Measurements from ENCODE around the gene ID2. TPM values are rescaled to one million over a fixed set of nuclear protein-coding genes. Genes with fewer than 3 reads are reported as not detected.
A peak's percentile ranks its signal among the peaks of the same experiment; 100 is the strongest.

Gene ID2
- total and polyA plus RNA-seq, 4 donors, result 149 to 488 (median 245) TPM

DNA sequence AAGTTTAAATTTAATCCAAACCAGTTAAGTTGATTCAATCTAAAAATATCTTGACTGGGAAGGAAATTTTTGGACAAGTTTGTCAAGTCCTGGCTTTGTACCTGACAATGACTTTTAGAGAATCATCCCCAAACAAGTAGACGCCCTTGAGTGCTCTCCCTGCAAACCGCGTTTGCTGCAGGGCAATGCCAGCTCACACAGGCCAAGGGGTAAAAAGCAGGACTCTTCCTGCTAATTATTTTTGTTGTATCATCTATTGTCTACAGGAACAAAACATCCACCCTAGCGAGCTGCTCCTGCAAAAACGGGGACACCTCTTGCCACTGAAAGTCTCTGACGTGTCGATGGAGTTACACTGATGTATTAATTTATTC lies 10.9 kb downstream of the ID2 start:
- Histone ChIP-seq H3K4me1 (ENCODE audit: control insufficient read depth in 4 of 4, insufficient read depth in 4 of 4, low read length in 3 of 4) (peaks cover 0 to 4% (median 3%) of the 10 kb centered on the region in 4 donors), H3K36me3 (ENCODE audit: control insufficient read depth in 4 of 4, insufficient read depth in 3 of 4, low read depth in 1 of 4, low read length in 3 of 4) (no peaks in the 10 kb centered on the region), H3K27me3 (ENCODE audit: control insufficient read depth in 4 of 4, insufficient read depth in 4 of 4, low read length in 3 of 4) (peaks cover 0 to 4% (median 0%) of the 10 kb centered on the region in 4 donors), H3K9ac (ENCODE audit: low read depth in 1 of 2, low read length in 2 of 2) (no peak overlapping the region), H3K9me3 (ENCODE audit: control insufficient read depth in 4 of 4, low read length in 3 of 4) (no peaks in the 10 kb centered on the region), H3K27ac (ENCODE audit: low read depth in 1 of 2, low read length in 2 of 2) (no peak overlapping the region), H3K4me3 (ENCODE audit: low read depth in 1 of 3, low read length in 3 of 3) (no peak overlapping the region)
- no peak for DNase-seq (ENCODE audit: low spot score)
- WGBS, result 49% methylated on average over 7 of the region's 7 CpGs
- TF ChIP-seq NR2F2 (IDR thresholded peaks at IDR 0.05) (no peak), TAF1 (conservative IDR thresholded peaks at IDR 0.05) (no peak), EGR1 (IDR thresholded peaks at IDR 0.05; ENCODE audit: low read depth in 2 of 2) (no peak), FOXA1 (IDR thresholded peaks at IDR 0.05) (no peak), RAD21 (IDR thresholded peaks at IDR 0.05) (no peak)
- TF ChIP-seq, protein P1, sequence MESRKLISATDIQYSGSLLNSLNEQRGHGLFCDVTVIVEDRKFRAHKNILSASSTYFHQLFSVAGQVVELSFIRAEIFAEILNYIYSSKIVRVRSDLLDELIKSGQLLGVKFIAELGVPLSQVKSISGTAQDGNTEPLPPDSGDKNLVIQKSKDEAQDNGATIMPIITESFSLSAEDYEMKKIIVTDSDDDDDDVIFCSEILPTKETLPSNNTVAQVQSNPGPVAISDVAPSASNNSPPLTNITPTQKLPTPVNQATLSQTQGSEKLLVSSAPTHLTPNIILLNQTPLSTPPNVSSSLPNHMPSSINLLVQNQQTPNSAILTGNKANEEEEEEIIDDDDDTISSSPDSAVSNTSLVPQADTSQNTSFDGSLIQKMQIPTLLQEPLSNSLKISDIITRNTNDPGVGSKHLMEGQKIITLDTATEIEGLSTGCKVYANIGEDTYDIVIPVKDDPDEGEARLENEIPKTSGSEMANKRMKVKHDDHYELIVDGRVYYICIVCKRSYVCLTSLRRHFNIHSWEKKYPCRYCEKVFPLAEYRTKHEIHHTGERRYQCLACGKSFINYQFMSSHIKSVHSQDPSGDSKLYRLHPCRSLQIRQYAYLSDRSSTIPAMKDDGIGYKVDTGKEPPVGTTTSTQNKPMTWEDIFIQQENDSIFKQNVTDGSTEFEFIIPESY (IDR thresholded peaks at IDR 0.05), result no peak

DNA sequence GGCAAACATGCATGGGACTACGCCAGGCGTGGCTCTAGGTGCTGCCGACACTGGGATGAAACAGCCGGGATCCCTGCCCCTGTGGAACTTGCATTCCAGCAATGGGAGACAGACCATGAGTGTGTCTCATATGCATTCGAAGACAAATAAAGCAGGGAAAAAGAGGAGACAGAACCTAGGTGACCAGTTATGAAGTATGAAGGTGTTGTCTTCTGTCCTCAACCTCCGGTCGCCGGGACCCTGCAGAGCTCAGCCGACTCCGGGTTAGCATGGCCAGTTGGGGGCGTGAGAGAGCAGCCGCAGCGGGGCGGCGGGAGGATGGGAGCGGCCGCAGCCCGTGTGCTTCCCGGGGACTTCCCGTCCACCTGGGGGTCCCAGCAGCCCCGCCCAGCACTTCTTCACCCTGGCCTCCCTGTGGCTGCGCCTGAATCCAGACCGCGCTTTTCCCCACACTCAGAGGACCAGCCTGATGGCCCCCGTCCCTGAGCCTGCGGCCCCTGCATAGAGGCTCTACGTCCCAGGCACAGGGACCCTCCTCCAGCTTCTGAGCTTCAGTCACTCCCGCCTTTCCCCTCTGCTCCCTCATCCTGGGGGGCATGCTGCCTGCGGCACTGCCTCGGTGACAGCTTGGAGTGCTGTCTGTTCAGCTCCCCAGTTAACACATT lies 11.4 kb downstream of the ID2 start:
- Histone ChIP-seq H3K27me3 (ENCODE audit: control insufficient read depth in 4 of 4, insufficient read depth in 4 of 4, low read length in 3 of 4) (peaks cover 0 to 4% (median 0%) of the 10 kb centered on the region in 4 donors), H3K4me1 (ENCODE audit: control insufficient read depth in 4 of 4, insufficient read depth in 4 of 4, low read length in 3 of 4) (peaks cover 0 to 4% (median 3%) of the 10 kb centered on the region in 4 donors), H3K9me3 (ENCODE audit: control insufficient read depth in 4 of 4, low read length in 3 of 4) (no peaks in the 10 kb centered on the region), H3K27ac (ENCODE audit: low read depth in 1 of 2, low read length in 2 of 2) (no peak overlapping the region), H3K4me3 (ENCODE audit: low read depth in 1 of 3, low read length in 3 of 3) (no peak overlapping the region), H3K36me3 (ENCODE audit: control insufficient read depth in 4 of 4, insufficient read depth in 3 of 4, low read depth in 1 of 4, low read length in 3 of 4) (no peaks in the 10 kb centered on the region), H3K9ac (ENCODE audit: low read depth in 1 of 2, low read length in 2 of 2) (no peak overlapping the region)
- 21% methylated on average over 30 of the region's 30 CpGs for WGBS
- TF ChIP-seq, protein P2, sequence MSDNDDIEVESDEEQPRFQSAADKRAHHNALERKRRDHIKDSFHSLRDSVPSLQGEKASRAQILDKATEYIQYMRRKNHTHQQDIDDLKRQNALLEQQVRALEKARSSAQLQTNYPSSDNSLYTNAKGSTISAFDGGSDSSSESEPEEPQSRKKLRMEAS (IDR thresholded peaks at IDR 0.05), result no peak
- no peak for TF ChIP-seq SP1 (IDR thresholded peaks at IDR 0.05)
- no peak for TF ChIP-seq TAF1 (conservative IDR thresholded peaks at IDR 0.05)
- no peak for TF ChIP-seq RXRA (IDR thresholded peaks at IDR 0.05)
- TF ChIP-seq, protein P3, sequence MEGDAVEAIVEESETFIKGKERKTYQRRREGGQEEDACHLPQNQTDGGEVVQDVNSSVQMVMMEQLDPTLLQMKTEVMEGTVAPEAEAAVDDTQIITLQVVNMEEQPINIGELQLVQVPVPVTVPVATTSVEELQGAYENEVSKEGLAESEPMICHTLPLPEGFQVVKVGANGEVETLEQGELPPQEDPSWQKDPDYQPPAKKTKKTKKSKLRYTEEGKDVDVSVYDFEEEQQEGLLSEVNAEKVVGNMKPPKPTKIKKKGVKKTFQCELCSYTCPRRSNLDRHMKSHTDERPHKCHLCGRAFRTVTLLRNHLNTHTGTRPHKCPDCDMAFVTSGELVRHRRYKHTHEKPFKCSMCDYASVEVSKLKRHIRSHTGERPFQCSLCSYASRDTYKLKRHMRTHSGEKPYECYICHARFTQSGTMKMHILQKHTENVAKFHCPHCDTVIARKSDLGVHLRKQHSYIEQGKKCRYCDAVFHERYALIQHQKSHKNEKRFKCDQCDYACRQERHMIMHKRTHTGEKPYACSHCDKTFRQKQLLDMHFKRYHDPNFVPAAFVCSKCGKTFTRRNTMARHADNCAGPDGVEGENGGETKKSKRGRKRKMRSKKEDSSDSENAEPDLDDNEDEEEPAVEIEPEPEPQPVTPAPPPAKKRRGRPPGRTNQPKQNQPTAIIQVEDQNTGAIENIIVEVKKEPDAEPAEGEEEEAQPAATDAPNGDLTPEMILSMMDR (IDR thresholded peaks at IDR 0.05; ENCODE audit: low read depth, low read length, missing input control), result peak; percentile 31
- no peak for TF ChIP-seq HNF4A (conservative IDR thresholded peaks at IDR 0.05)
- TF ChIP-seq RAD21 (IDR thresholded peaks at IDR 0.05), result peak; percentile 26 to 56
- TF ChIP-seq FOXA1 (IDR thresholded peaks at IDR 0.05), result no peak
- no peak for TF ChIP-seq NR2F2 (IDR thresholded peaks at IDR 0.05)
- TF ChIP-seq YY1 (IDR thresholded peaks at IDR 0.05), result no peak
- TF ChIP-seq HNF4G (IDR thresholded peaks at IDR 0.05), result no peak
- no peak for TF ChIP-seq GABPA (IDR thresholded peaks at IDR 0.05 in 1 of 2, conservative IDR thresholded peaks at IDR 0.05 in 1 of 2)
- TF ChIP-seq, protein P4, sequence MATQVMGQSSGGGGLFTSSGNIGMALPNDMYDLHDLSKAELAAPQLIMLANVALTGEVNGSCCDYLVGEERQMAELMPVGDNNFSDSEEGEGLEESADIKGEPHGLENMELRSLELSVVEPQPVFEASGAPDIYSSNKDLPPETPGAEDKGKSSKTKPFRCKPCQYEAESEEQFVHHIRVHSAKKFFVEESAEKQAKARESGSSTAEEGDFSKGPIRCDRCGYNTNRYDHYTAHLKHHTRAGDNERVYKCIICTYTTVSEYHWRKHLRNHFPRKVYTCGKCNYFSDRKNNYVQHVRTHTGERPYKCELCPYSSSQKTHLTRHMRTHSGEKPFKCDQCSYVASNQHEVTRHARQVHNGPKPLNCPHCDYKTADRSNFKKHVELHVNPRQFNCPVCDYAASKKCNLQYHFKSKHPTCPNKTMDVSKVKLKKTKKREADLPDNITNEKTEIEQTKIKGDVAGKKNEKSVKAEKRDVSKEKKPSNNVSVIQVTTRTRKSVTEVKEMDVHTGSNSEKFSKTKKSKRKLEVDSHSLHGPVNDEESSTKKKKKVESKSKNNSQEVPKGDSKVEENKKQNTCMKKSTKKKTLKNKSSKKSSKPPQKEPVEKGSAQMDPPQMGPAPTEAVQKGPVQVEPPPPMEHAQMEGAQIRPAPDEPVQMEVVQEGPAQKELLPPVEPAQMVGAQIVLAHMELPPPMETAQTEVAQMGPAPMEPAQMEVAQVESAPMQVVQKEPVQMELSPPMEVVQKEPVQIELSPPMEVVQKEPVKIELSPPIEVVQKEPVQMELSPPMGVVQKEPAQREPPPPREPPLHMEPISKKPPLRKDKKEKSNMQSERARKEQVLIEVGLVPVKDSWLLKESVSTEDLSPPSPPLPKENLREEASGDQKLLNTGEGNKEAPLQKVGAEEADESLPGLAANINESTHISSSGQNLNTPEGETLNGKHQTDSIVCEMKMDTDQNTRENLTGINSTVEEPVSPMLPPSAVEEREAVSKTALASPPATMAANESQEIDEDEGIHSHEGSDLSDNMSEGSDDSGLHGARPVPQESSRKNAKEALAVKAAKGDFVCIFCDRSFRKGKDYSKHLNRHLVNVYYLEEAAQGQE (IDR thresholded peaks at IDR 0.05), result no peak
- TF ChIP-seq, protein P5, sequence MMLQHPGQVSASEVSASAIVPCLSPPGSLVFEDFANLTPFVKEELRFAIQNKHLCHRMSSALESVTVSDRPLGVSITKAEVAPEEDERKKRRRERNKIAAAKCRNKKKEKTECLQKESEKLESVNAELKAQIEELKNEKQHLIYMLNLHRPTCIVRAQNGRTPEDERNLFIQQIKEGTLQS (IDR thresholded peaks at IDR 0.05), result no peak
- DNase-seq (ENCODE audit: low spot score), result peak; percentile 74
